GM23338 (cell line): ENCODE measurements around the gene RPS5. TPM values are rescaled to one million over a fixed set of nuclear protein-coding genes. Genes with fewer than 3 reads are reported as not detected.

Experiments
- ATAC-seq: fragments of 200-7000 bp; cut with Tn5 transposase; 3 replicates; pipeline ENCODE4 v1.9.1; 2020
- DNase-seq: peaks from one replicate; pipeline ENCODE4 v3.0.0-alpha.2; 2015; ENCODE audit warnings: low spot score
- H2AFZ ChIP-seq: fragments of 200-600 bp; sonication (generic); 2 replicates; pipeline ENCODE4 v1.8.0; 2016; ENCODE audit warnings: antibody characterized with exemption, mild to moderate bottlenecking, moderate library complexity
- H3F3A ChIP-seq: fragments of 200-600 bp; sonication (generic); replicated peaks from 2 replicates; pipeline ENCODE4 v1.8.0; 2017; ENCODE audit warnings: antibody characterized with exemption, mixed run types, low read depth
- H3K27ac ChIP-seq: fragments of 200-600 bp; sonication (generic); 2 replicates; pipeline ENCODE4 v1.6.1; 2016; ENCODE audit warnings: low read depth
- H3K27me3 ChIP-seq: fragments of 200-600 bp; sonication (generic); 2 replicates; pipeline ENCODE4 v1.8.0; 2016; ENCODE audit warnings: mild to moderate bottlenecking, mixed run types, moderate library complexity; ENCODE audit not compliant: insufficient read depth
- H3K36me3 ChIP-seq: fragments of 200-600 bp; sonication (generic); 2 replicates; pipeline ENCODE4 v1.8.0; 2016; ENCODE audit warnings: mild to moderate bottlenecking; ENCODE audit not compliant: insufficient read depth
- H3K4me1 ChIP-seq: fragments of 200-600 bp; sonication (generic); 2 replicates; pipeline ENCODE4 v1.8.0; 2016; ENCODE audit warnings: mild to moderate bottlenecking, moderate library complexity; ENCODE audit not compliant: insufficient read depth
- H3K4me2 ChIP-seq: fragments of 200-600 bp; sonication (generic); 2 replicates; pipeline ENCODE4 v1.7.1; 2017; ENCODE audit warnings: mixed run types
- H3K4me3 ChIP-seq: fragments of 200-600 bp; sonication (generic); 2 replicates; pipeline ENCODE4 v1.6.1; 2016; ENCODE audit warnings: mixed run types
- H3K79me2 ChIP-seq: fragments of 200-600 bp; sonication (generic); replicated peaks from 2 replicates; pipeline ENCODE4 v1.8.0; 2017; ENCODE audit warnings: mild to moderate bottlenecking; ENCODE audit not compliant: insufficient read depth
- H3K9me2 ChIP-seq: fragments of 200-600 bp; sonication (generic); 2 replicates; pipeline ENCODE4 v1.8.0; 2017; ENCODE audit not compliant: insufficient read depth
- H4K20me1 ChIP-seq: fragments of 200-600 bp; sonication (generic); replicated peaks from 2 replicates; pipeline ENCODE4 v1.8.0; 2017; ENCODE audit warnings: mild to moderate bottlenecking; ENCODE audit not compliant: insufficient read depth
- H3K27ac Mint-ChIP-seq: 2 replicates; pipeline ENCODE4 v1.8.0; 2020; ENCODE audit warnings: inconsistent platforms, mild to moderate bottlenecking, moderate library complexity, mixed read lengths
- H3K27me3 Mint-ChIP-seq: 3 replicates; pipeline ENCODE4 v1.8.0; 2022; ENCODE audit warnings: low read depth, mild to moderate bottlenecking, moderate library complexity, mixed read lengths, inconsistent platforms; ENCODE audit not compliant: insufficient read depth, poor library complexity
- H3K36me3 Mint-ChIP-seq: 3 replicates; pipeline ENCODE4 v1.8.0; 2021; ENCODE audit warnings: low read depth, mild to moderate bottlenecking, inconsistent platforms, moderate library complexity, mixed read lengths
- H3K4me1 Mint-ChIP-seq: 3 replicates; pipeline ENCODE4 v1.8.0; 2020; ENCODE audit warnings: mild to moderate bottlenecking, inconsistent platforms, mixed read lengths
- H3K4me3 Mint-ChIP-seq: 3 replicates; pipeline ENCODE4 v1.8.0; 2021; ENCODE audit warnings: moderate library complexity, mild to moderate bottlenecking, inconsistent platforms, mixed read lengths
- H3K9me3 Mint-ChIP-seq: 3 replicates; pipeline ENCODE4 v1.8.0; 2020; ENCODE audit warnings: moderate library complexity, mild to moderate bottlenecking, inconsistent platforms, mixed read lengths
- CREB1 ChIP-seq: fragments of 250-450 bp; sonication (Bioruptor Pico); IDR thresholded peaks from 2 replicates; pipeline ENCODE4 v1.5.0; 2020; ENCODE audit warnings: low read depth, mild to moderate bottlenecking, moderate library complexity
- CTCF ChIP-seq, 2 experiments: fragments of 200-600 bp in 1 of 2; sonication (generic) in 1 of 2; conservative IDR thresholded peaks; 2 replicates each; pipeline versions ENCODE4 v1.5.1 to v1.6.1; 2016 to 2017; ENCODE audit warnings: antibody characterized with exemption in 2 of 2, low read depth in 2 of 2, mild to moderate bottlenecking in 2 of 2, moderate library complexity in 1 of 2
- ETS1 ChIP-seq: IDR thresholded peaks from 2 replicates; pipeline ENCODE4 v1.6.1; 2016; ENCODE audit warnings: antibody characterized with exemption
- EZH2 ChIP-seq: fragments of 200-600 bp; sonication (generic); IDR thresholded peaks from one replicate; pipeline ENCODE4 v1.8.0; 2017; ENCODE audit warnings: antibody characterized with exemption, mild to moderate bottlenecking, low read depth; ENCODE audit not compliant: unreplicated experiment
- EZH2phosphoT487 ChIP-seq: fragments of 200-600 bp; sonication (generic); IDR thresholded peaks from one replicate; pipeline ENCODE4 v1.8.1; 2018; ENCODE audit warnings: antibody characterized with exemption; ENCODE audit not compliant: unreplicated experiment
- JUNB ChIP-seq: IDR thresholded peaks from one replicate; pipeline ENCODE4 v1.6.1; 2016; ENCODE audit warnings: antibody characterized with exemption; ENCODE audit not compliant: unreplicated experiment
- NANOG ChIP-seq: IDR thresholded peaks from 2 replicates; pipeline ENCODE4 v1.6.1; 2016; ENCODE audit warnings: antibody characterized with exemption, borderline replicate concordance
- POLR2AphosphoS5 ChIP-seq: IDR thresholded peaks from 2 replicates; pipeline ENCODE4 v1.6.1; 2016; ENCODE audit warnings: antibody characterized with exemption, low read depth
- REST ChIP-seq: IDR thresholded peaks from one replicate; pipeline ENCODE4 v1.6.1; 2018; ENCODE audit warnings: antibody characterized with exemption; ENCODE audit not compliant: unreplicated experiment
- STAT1 ChIP-seq: IDR thresholded peaks from one replicate; pipeline ENCODE4 v1.6.1; 2016; ENCODE audit warnings: antibody characterized with exemption; ENCODE audit not compliant: unreplicated experiment
- ZNF114 ChIP-seq: fragments of 250-450 bp; sonication (Bioruptor Pico); IDR thresholded peaks from 2 replicates; pipeline ENCODE4 v1.5.0; 2020; ENCODE audit warnings: mild to moderate bottlenecking, moderate library complexity
- ZNF331 ChIP-seq: fragments of 250-450 bp; sonication (Bioruptor Pico); IDR thresholded peaks from 2 replicates; pipeline ENCODE4 v1.5.0; 2020; ENCODE audit warnings: low read depth, mild to moderate bottlenecking, moderate library complexity
- polyA plus RNA-seq: library from polyadenylated mRNA; unstranded; fragments of >200 nt; fragmentation: Nextera tagmentation; extraction: Ambion mirVana; gene quantifications from 2 replicates; pipeline ENCODE4 v1.2.1, GENCODE V29; 2016
- total RNA-seq: library from RNA; depleted of rRNA; stranded (reverse); fragments of >200 nt; shearing (Covaris generic); gene quantifications from 2 replicates; pipeline ENCODE4 v1.2.3, GENCODE V29; 2014
- TF ChIP-seq, protein P1 (sequence below): fragments of 250-450 bp; sonication (Bioruptor Pico); IDR thresholded peaks from 2 replicates; pipeline ENCODE4 v1.5.0; 2020; ENCODE audit warnings: mild to moderate bottlenecking, moderate library complexity

RPS5 gene
- total and polyA plus RNA-seq, 2 experiments from 2014 or later: 734 to 2,111 TPM

- Histone ChIP-seq H3K9me2 (no peaks in the 10 kb centered on the region), H3K4me2 (no peak overlapping the region), H4K20me1 (no peaks in the 10 kb centered on the region; the same call in none of the 2 replicates), H3K27me3 (peaks cover 41% of the 10 kb centered on the region), H3K27ac (no peak overlapping the region), H3K4me1 (no peaks in the 10 kb centered on the region; the same call in 1 of the 2 replicates), H3K36me3 (no peaks in the 10 kb centered on the region), H2AFZ (no peak overlapping the region), H3K79me2 (no peaks in the 10 kb centered on the region), H3K4me3 (no peak overlapping the region), H3F3A (peaks cover 10% of the 10 kb centered on the region)
- Mint-ChIP-seq H3K27ac (no peak overlapping the region), H3K4me3 (no peak overlapping the region; the same call in 2 of the 3 replicates), H3K4me1 (peaks cover 3% of the 10 kb centered on the region; the same call in 2 of the 3 replicates), H3K27me3 (peaks cover 4% of the 10 kb centered on the region), H3K36me3 (no peaks in the 10 kb centered on the region; the same call in 2 of the 3 replicates), H3K9me3 (no peaks in the 10 kb centered on the region)
- TF ChIP-seq CTCF (conservative IDR thresholded peaks at IDR 0.05; ENCODE audit: low read depth in 2 of 2): no peak
- no peak for TF ChIP-seq NANOG
- TF ChIP-seq EZH2phosphoT487: no peak
- no peak for TF ChIP-seq ZNF331
- TF ChIP-seq, protein P1, sequence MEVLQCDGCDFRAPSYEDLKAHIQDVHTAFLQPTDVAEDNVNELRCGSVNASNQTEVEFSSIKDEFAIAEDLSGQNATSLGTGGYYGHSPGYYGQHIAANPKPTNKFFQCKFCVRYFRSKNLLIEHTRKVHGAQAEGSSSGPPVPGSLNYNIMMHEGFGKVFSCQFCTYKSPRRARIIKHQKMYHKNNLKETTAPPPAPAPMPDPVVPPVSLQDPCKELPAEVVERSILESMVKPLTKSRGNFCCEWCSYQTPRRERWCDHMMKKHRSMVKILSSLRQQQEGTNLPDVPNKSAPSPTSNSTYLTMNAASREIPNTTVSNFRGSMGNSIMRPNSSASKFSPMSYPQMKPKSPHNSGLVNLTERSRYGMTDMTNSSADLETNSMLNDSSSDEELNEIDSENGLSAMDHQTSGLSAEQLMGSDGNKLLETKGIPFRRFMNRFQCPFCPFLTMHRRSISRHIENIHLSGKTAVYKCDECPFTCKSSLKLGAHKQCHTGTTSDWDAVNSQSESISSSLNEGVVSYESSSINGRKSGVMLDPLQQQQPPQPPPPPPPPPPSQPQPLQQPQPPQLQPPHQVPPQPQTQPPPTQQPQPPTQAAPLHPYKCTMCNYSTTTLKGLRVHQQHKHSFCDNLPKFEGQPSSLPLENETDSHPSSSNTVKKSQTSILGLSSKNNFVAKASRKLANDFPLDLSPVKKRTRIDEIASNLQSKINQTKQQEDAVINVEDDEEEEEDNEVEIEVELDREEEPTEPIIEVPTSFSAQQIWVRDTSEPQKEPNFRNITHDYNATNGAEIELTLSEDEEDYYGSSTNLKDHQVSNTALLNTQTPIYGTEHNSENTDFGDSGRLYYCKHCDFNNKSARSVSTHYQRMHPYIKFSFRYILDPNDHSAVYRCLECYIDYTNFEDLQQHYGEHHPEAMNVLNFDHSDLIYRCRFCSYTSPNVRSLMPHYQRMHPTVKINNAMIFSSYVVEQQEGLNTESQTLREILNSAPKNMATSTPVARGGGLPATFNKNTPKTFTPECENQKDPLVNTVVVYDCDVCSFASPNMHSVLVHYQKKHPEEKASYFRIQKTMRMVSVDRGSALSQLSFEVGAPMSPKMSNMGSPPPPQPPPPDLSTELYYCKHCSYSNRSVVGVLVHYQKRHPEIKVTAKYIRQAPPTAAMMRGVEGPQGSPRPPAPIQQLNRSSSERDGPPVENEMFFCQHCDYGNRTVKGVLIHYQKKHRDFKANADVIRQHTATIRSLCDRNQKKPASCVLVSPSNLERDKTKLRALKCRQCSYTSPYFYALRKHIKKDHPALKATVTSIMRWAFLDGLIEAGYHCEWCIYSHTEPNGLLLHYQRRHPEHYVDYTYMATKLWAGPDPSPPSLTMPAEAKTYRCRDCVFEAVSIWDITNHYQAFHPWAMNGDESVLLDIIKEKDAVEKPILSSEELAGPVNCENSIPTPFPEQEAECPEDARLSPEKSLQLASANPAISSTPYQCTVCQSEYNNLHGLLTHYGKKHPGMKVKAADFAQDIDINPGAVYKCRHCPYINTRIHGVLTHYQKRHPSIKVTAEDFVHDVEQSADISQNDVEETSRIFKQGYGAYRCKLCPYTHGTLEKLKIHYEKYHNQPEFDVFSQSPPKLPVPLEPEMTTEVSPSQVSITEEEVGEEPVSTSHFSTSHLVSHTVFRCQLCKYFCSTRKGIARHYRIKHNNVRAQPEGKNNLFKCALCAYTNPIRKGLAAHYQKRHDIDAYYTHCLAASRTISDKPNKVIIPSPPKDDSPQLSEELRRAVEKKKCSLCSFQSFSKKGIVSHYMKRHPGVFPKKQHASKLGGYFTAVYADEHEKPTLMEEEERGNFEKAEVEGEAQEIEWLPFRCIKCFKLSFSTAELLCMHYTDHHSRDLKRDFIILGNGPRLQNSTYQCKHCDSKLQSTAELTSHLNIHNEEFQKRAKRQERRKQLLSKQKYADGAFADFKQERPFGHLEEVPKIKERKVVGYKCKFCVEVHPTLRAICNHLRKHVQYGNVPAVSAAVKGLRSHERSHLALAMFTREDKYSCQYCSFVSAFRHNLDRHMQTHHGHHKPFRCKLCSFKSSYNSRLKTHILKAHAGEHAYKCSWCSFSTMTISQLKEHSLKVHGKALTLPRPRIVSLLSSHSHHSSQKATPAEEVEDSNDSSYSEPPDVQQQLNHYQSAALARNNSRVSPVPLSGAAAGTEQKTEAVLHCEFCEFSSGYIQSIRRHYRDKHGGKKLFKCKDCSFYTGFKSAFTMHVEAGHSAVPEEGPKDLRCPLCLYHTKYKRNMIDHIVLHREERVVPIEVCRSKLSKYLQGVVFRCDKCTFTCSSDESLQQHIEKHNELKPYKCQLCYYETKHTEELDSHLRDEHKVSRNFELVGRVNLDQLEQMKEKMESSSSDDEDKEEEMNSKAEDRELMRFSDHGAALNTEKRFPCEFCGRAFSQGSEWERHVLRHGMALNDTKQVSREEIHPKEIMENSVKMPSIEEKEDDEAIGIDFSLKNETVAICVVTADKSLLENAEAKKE (CRISPR knock-in tag): no peak
- no peak for TF ChIP-seq EZH2
- no peak for TF ChIP-seq JUNB
- TF ChIP-seq CREB1 (CRISPR knock-in tag): no peak
- TF ChIP-seq ETS1: no peak
- no peak for TF ChIP-seq ZNF114
- no peak for TF ChIP-seq POLR2AphosphoS5
- no peak for TF ChIP-seq STAT1
- no peak for TF ChIP-seq REST
- DNase-seq: no peak
- no peak for ATAC-seq
Observed at GRCh38 chr19:58353717-58354477, 33.2 kb upstream of the RPS5 start.
